GM19468 (cell line): Measurements from ENCODE around the gene ISM1.
A peak's percentile ranks its signal among the peaks of the same experiment; 100 is the strongest.

ENCODE experiments used
- ATAC-seq: cut with Tn5 transposase; IDR thresholded peaks from one replicate; pipeline ENCODE4 v1.9.1; 2021; ENCODE audit warnings: mild to moderate bottlenecking, moderate library complexity, moderate number of reproducible peaks; ENCODE audit not compliant: unreplicated experiment; ENCODE audit errors: extremely low read depth

Gene ISM1

DNA sequence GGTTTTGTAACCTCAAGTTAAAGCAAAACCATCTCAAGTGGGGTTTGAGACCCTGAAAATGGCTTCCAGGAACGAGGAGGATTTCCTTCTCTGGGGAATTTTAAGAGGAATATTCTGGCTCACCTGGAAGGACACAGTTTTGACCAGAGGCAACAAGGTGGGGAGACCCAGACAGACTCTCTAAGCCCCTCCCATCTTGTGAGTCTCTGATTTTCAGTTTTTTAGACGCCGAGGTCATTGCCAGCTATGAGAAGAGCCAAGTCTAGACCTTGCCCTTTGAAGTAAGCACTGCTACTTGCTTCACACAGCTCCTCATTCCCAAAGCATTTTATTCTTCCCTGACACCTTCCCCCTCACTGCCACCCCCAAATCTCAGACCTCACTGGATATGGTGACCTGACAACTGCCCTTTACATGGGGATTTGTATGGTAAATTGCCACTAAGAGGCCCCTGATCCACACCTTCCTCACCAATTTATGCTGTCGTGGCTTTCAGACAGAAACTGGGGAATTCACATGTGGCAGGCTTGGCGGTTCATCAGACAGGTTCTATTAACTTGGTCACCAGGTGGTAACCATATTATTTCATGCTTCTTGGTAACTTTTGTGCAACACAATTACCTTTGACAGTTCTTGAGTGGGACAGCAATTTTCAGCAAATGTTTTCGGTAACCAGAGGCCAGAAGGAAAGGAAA, 116.2 kb downstream of the ISM1 start:
- no peak for ATAC-seq

DNA sequence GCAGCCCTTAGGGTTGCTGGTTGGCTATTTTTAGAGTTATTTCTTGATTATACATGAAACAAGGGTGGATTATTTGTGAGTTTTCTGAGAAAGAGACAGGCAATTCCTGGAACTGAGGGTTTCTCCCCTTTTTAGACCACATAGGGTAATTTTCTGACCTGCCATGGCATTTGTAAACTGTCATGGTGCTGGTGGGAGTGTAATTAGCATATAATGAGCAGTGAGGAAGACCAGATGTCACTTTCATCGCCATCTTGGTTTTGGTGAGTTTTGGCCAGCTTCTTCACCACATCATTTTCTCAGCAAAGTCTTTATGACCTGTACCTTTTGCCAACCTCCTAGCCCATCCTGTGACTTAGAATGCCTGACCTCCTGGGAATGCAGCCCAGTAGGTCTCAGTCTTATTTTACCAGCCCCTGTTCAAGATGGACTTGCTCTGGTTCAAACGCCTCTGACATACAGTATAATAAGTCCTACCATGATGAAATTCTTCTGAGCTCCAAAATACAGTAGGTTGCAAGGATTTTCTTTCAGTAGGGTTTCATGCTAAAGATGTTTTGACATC, 117.1 kb downstream of the ISM1 start:
- no peak for ATAC-seq

DNA sequence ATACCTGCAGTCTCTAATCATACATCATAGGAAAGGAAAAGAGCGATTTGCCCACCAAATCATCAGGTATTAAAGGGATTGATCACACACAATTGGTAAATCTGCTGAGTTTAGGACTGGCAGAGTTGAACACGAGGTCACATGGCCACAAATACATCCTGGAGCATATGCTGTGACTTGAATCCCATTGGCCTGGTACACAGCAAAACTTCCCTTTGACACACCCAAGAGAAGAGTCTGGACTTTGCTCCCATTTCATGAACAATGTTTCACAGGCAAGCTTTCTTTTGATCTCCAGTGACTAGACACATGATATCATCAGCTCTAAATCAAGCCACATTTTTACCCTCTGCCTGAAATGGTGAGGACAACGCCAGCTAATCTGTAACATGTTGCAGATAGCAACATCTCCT, 117.9 kb downstream of the ISM1 start:
- no peak for ATAC-seq

DNA sequence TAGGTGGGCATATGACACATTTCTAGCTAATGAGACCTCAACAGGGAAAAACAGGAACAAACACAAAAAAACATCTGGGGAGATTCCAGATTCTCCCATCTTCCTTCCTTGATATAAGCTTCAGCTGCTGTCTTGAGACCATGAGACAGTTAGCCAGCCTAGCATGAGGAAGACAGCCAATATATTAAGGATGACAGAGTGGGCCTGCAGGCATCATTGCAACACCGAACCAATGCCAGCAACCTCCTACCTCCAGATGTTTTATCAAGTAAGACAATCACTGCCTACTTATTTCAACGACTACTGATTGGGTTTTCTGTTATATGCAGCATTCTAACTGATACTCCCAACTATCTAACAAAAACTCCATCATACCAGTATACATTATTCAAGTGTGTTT, 119.0 kb downstream of the ISM1 start:
- no peak for ATAC-seq

DNA sequence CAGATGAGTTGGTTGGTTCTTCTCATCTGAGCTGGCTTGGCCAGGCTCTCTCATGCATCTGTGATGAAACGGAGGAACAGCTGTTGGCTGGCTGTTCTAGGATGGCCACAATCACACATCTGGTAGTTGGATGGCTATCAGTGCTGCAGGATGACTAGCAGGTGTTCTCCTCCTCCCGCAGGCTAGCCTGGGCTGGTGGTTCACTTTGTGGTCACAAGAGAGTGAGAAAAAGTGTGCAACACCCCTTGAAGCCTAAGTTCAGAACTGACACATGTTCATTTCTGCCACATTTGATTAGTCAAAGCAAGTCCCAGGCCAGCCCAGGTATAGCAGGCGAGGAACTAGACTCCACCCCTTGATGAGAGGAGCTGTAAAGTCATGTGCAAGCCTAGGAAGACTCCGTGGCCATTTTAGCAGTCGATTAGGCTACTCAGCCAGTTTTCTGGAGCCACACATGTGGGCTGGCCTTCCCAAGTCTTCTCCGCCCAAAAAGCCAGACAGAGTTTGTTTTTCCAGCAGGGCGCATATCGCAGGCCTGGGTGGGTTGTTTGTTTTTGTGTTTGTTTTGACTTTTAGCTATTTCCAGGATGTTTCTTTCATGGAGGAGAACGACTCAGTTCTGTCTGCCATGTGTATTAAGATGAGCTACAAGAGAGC, 120.8 kb downstream of the ISM1 start:
- peak; percentile 50 for ATAC-seq

DNA sequence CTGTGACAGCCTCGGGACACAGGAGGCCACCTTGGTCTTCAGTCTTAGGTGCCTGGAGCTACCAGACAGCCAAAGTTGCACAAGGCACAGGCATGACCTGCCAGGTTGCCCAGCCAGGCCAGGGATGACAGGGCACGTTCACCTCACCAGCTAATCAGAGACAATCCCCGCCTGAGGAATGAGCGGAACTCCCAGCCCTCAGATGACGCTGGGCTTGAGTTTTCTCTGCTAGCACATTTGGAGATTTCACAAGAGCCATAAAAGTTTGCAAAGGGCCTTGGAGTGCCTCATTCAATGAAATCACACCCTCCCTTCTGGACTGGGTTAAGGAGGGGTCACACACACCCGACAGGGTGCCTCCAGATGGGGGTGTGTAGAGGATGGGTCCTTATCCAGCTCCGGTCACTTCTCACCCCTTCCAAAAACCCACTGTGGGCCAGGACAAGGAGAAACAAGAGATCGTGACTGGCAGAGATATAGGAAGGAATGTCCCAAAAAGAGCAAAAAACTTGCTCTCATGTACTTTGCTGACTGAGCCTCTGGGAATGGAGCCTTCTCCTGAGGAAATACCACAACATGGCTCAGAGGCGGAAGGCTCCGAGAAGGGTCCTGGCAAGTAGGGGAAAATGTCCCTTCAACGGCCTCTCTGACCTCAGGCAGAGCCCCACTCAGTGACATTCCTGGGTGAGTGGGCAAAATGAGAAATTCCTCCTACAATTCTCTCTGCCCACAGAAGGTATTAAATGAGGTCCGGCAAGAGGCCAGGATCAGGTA, 121.6 kb downstream of the ISM1 start:
- no peak for ATAC-seq

DNA sequence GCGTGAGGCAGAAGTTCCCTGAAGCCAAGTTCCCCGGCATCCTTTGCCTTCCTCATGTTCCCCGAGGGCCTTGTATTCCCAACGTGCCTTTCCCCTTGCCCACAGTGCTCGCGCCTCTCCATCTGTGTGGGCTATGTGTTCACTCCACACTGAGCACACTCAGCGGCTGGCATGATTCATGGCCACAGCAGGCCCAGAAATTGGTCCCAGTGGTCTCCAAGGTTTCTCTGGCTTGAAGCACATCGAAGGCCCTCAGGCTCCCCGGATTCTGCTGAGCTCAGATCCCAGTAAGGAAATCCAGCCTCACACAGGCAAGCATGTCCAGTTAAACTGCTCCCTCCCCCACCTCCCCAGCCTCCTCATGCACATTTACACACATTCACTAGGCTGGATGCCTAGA, 123.6 kb downstream of the ISM1 start:
- ATAC-seq = no peak

DNA sequence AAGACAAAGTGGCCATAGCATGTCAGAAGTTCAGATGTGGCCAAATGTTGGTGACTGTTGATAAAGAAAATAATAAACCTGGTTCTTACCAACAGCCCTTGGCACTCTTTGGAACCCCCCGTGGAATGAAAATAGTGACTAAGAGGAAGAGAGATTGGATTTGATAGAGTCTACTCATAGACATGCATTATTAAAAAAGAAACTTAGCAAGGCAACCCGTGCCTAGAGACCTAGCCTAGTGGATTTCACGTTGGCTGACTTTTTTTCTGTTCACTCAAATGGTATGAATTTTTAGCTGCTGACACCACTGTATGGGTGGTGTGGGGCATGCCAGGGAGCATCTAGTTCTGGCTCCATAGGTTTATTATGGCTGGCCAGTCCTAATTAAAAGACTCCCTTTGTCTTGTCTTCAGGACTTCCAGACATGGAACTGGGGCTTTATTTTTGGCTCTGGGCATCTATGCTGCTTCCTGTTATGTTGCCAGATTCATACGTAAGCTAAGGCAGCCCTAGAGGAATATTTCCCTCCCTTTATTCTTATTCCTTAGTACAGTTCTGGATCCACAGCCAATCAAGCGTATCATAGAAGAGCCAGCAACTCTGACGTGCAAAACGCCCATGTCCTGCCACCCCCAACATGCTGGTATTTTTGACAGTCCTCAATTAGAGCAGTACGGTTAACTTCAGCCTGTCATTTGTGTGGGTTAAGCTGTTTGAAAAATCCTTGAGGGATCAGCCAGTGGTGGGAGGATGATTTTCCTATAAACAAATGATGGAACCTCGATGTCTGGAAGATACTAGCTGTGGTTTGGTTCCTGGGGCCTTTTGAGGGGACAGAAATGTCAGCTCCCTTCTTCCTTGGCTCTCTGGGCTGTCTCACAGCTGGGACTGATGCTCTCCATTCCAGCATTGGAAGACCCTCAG, 127.5 kb downstream of the ISM1 start:
- no peak for ATAC-seq

DNA sequence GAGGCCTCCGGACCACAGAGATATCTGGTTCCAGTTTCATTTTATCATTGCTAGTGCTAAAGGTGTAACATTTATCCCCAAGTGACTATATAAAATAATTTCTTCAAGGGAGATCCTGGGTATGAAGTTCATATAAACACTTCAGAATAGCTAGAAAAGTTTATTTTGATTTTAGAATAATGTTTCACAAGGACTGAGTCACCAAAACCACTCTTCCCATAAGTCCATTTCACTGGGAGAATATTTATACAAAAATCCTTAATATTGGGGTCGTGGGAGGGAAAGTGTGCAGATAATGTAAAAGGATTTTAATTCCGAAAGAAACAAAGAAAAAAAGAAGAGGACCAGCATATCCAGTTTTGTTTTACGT, 128.1 kb downstream of the ISM1 start:
- ATAC-seq = no peak
